Measurements from ENCODE around the gene PLEKHA4. TPM values are rescaled to one million over a fixed set of nuclear protein-coding genes. Genes with fewer than 3 reads are reported as not detected.
A peak's percentile ranks its signal among the peaks of the same experiment; 100 is the strongest.
"Not testable (repeated sequence)": the region's sequence is repeated elsewhere in the genome, so short reads cannot be mapped to it uniquely, and the experiment has no call there.

Gene PLEKHA4
- total RNA-seq, 1 donor from 2014 or later = 40.0 TPM

- no peak for DNase-seq (ENCODE audit: extremely low spot score, unreplicated experiment)
Observed at GRCh38 chr19:48874303-48875135, 6.1 kb upstream of the PLEKHA4 start.

GRCh38 chr19:48873476-48874302 lies 5.3 kb upstream of the PLEKHA4 start:
- no peak for TF ChIP-seq CTCF (IDR thresholded peaks at IDR 0.05)
- no peaks in the 10 kb centered on the region for H3K27me3 Mint-ChIP-seq (ENCODE audit: unreplicated experiment)
- H3K4me3 Mint-ChIP-seq (ENCODE audit: unreplicated experiment) = peak overlapping the region; percentile 97
- H3K4me1 Mint-ChIP-seq (ENCODE audit: unreplicated experiment) = peaks cover 37% of the 10 kb centered on the region
- H3K9me3 Mint-ChIP-seq (ENCODE audit: unreplicated experiment) = no peaks in the 10 kb centered on the region
- peaks cover 43% of the 10 kb centered on the region for H3K36me3 Mint-ChIP-seq (ENCODE audit: unreplicated experiment)
- H3K27ac Mint-ChIP-seq (ENCODE audit: unreplicated experiment) = peak overlapping the region; percentile 100
- no peak for DNase-seq (ENCODE audit: extremely low spot score, unreplicated experiment)

More at GRCh38 chr19:48874303-48875135, 6.1 kb upstream of the PLEKHA4 start:
- Mint-ChIP-seq H3K9me3 (ENCODE audit: unreplicated experiment) (no peaks in the 10 kb centered on the region), H3K27me3 (ENCODE audit: unreplicated experiment) (no peaks in the 10 kb centered on the region), H3K27ac (ENCODE audit: unreplicated experiment) (peak overlapping the region; percentile 100), H3K36me3 (ENCODE audit: unreplicated experiment) (peaks cover 44% of the 10 kb centered on the region), H3K4me3 (ENCODE audit: unreplicated experiment) (peak overlapping the region; percentile 97), H3K4me1 (ENCODE audit: unreplicated experiment) (peaks cover 34% of the 10 kb centered on the region)
- no peak for TF ChIP-seq CTCF (IDR thresholded peaks at IDR 0.05)

GRCh38 chr19:48872884-48873475 lies 4.6 kb upstream of the PLEKHA4 start:
- DNase-seq (ENCODE audit: extremely low spot score, unreplicated experiment) = peak; percentile 89
- H3K27me3 Mint-ChIP-seq (ENCODE audit: unreplicated experiment) = no peaks in the 10 kb centered on the region
- no peak for TF ChIP-seq CTCF (IDR thresholded peaks at IDR 0.05)
- H3K27ac Mint-ChIP-seq (ENCODE audit: unreplicated experiment) = peak overlapping the region; percentile 100
- peaks cover 42% of the 10 kb centered on the region for H3K4me1 Mint-ChIP-seq (ENCODE audit: unreplicated experiment)
- H3K36me3 Mint-ChIP-seq (ENCODE audit: unreplicated experiment) = peaks cover 38% of the 10 kb centered on the region
- no peaks in the 10 kb centered on the region for H3K9me3 Mint-ChIP-seq (ENCODE audit: unreplicated experiment)
- peak overlapping the region; percentile 97 for H3K4me3 Mint-ChIP-seq (ENCODE audit: unreplicated experiment)

- Mint-ChIP-seq H3K27ac (ENCODE audit: unreplicated experiment) (peak within 1 kb of the TSS; percentile 100), H3K9me3 (ENCODE audit: unreplicated experiment) (no peaks in the 10 kb centered on the region), H3K36me3 (ENCODE audit: unreplicated experiment) (peaks cover 36% of the 10 kb centered on the region), H3K4me1 (ENCODE audit: unreplicated experiment) (peaks cover 47% of the 10 kb centered on the region), H3K27me3 (ENCODE audit: unreplicated experiment) (no peaks in the 10 kb centered on the region), H3K4me3 (ENCODE audit: unreplicated experiment) (peak within 1 kb of the TSS; percentile 97)
- DNase-seq (ENCODE audit: extremely low spot score, unreplicated experiment) = peak; percentile 99
- peak; percentile 5 for TF ChIP-seq CTCF (IDR thresholded peaks at IDR 0.05)
Observed at GRCh38 chr19:48872182-48872883, 3.9 kb upstream of the PLEKHA4 start, which contains the start of gene PPP1R15A. Gene PPP1R15A (plus strand): TSS chr19:48872421. CDS start chr19:48873234, 813 bp downstream.

GRCh38 chr19:48871471-48872181 lies 3.2 kb upstream of the PLEKHA4 start:
- H3K27ac Mint-ChIP-seq (ENCODE audit: unreplicated experiment) = peak overlapping the region; percentile 100
- peaks cover 54% of the 10 kb centered on the region for H3K4me1 Mint-ChIP-seq (ENCODE audit: unreplicated experiment)
- not testable (repeated sequence) for DNase-seq (ENCODE audit: extremely low spot score, unreplicated experiment); H3K27me3 Mint-ChIP-seq (ENCODE audit: unreplicated experiment); H3K9me3 Mint-ChIP-seq (ENCODE audit: unreplicated experiment)
- peaks cover 36% of the 10 kb centered on the region for H3K36me3 Mint-ChIP-seq (ENCODE audit: unreplicated experiment)
- H3K4me3 Mint-ChIP-seq (ENCODE audit: unreplicated experiment) = peak overlapping the region; percentile 97
